Stimulated activated CD4-positive, alpha-beta T cell treated with anti-CD3 and anti-CD28 coated beads, Interleukin-12 subunit alpha, Interleukin-12 subunit beta, amount 100 ng/mL, for 4 hours (primary cell): ENCODE measurements around the gene ZBTB4.
A peak's percentile ranks its signal among the peaks of the same experiment; 100 is the strongest.

Source experiments
- DNase-seq: peaks from one replicate; pipeline ENCODE4 v3.0.0-alpha.2; 2020

The ZBTB4 gene

GRCh38 chr17:7479213-7480088 is at the start of gene ZBTB4:
TSS of gene ZBTB4 (minus strand) at chr17:7479631. CDS start at chr17:7466801, 12,830 bp downstream.
- peak; percentile 61 for DNase-seq

- DNase-seq = no peak
Measured at GRCh38 chr17:7528842-7529241, 49.4 kb upstream of the ZBTB4 start.

GRCh38 chr17:7523033-7523432 is 43.6 kb upstream of the ZBTB4 start:
- peak; percentile 38 for DNase-seq

- no peak for DNase-seq
Measured at GRCh38 chr17:7515911-7516610, 36.6 kb upstream of the ZBTB4 start.

- no peak for DNase-seq
Measured at GRCh38 chr17:7513850-7514419, 34.5 kb upstream of the ZBTB4 start.

- DNase-seq = no peak
Measured at GRCh38 chr17:7512824-7513540, 33.6 kb upstream of the ZBTB4 start.

- no peak for DNase-seq
Measured at GRCh38 chr17:7512105-7512504, 32.7 kb upstream of the ZBTB4 start.

GRCh38 chr17:7511108-7511507 is 31.7 kb upstream of the ZBTB4 start:
- no peak for DNase-seq

- no peak for DNase-seq
Measured at GRCh38 chr17:7509937-7510336, 30.5 kb upstream of the ZBTB4 start.

GRCh38 chr17:7508846-7509245 is 29.4 kb upstream of the ZBTB4 start:
- no peak for DNase-seq

GRCh38 chr17:7508145-7508544 is 28.7 kb upstream of the ZBTB4 start:
- DNase-seq = no peak

- DNase-seq = no peak
Measured at GRCh38 chr17:7503521-7503920, 24.1 kb upstream of the ZBTB4 start.

- no peak for DNase-seq
Measured at GRCh38 chr17:7502987-7503386, 23.6 kb upstream of the ZBTB4 start.

- no peak for DNase-seq
Measured at GRCh38 chr17:7502171-7502847, 22.9 kb upstream of the ZBTB4 start.

GRCh38 chr17:7501729-7502128 is 22.3 kb upstream of the ZBTB4 start:
- DNase-seq = no peak

GRCh38 chr17:7499161-7499560 is 19.7 kb upstream of the ZBTB4 start:
- no peak for DNase-seq

GRCh38 chr17:7497636-7498035 is 18.2 kb upstream of the ZBTB4 start:
- DNase-seq = no peak

GRCh38 chr17:7497228-7497627 is 17.8 kb upstream of the ZBTB4 start:
- DNase-seq = no peak

GRCh38 chr17:7496470-7497183 is 17.2 kb upstream of the ZBTB4 start:
- DNase-seq = no peak

GRCh38 chr17:7495906-7496434 is 16.5 kb upstream of the ZBTB4 start:
- DNase-seq = no peak

- DNase-seq = no peak
Measured at GRCh38 chr17:7493941-7494340, 14.5 kb upstream of the ZBTB4 start.

GRCh38 chr17:7491583-7491982 is 12.2 kb upstream of the ZBTB4 start:
- DNase-seq = no peak
